Measurements from ENCODE around the gene SLC22A17.

DNA sequence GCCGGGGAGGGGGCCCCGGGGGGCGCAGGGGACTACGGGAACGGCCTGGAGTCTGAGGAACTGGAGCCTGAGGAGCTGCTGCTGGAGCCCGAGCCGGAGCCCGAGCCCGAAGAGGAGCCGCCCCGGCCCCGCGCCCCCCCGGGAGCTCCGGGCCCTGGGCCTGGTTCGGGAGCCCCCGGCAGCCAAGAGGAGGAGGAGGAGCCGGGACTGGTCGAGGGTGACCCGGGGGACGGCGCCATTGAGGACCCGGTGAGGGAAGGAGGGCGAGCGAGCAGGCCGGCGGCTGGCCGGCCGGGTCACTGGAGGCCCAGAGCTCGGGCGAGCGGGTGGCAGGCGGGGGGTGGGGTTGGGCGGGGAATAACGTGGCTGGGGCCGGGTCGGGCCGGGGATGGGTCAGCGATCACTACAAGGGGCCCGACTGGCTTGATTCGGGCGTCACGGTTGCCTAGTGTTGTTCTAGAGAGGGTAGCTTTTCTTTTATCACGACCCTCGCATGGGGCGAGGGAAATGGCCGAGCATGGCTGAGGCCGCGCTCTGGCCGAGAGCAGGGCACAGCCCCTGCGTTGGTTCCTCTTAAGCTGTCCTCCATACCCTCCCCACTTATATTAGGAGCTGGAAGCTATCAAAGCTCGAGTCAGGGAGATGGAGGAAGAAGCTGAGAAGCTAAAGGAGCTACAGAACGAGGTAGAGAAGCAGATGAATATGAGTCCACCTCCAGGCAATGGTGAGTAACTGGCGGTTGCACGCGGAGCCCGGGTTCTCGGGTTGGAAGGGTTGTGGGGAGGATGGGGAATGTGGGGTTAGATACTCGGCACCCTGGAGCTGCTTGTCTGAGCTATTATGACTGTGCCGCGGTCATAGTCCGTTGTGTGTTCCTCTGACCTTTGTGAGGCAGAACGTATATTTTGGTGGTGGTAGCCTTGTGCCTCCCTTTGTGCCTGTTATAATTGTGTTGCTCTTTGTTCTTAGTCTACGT is 30.8 kb downstream of the SLC22A17 start:
- peak; percentile 82 for TF ChIP-seq POLR2A (IDR thresholded peaks at IDR 0.05; ENCODE audit: low read depth, low read length)
- TF ChIP-seq, protein P1, sequence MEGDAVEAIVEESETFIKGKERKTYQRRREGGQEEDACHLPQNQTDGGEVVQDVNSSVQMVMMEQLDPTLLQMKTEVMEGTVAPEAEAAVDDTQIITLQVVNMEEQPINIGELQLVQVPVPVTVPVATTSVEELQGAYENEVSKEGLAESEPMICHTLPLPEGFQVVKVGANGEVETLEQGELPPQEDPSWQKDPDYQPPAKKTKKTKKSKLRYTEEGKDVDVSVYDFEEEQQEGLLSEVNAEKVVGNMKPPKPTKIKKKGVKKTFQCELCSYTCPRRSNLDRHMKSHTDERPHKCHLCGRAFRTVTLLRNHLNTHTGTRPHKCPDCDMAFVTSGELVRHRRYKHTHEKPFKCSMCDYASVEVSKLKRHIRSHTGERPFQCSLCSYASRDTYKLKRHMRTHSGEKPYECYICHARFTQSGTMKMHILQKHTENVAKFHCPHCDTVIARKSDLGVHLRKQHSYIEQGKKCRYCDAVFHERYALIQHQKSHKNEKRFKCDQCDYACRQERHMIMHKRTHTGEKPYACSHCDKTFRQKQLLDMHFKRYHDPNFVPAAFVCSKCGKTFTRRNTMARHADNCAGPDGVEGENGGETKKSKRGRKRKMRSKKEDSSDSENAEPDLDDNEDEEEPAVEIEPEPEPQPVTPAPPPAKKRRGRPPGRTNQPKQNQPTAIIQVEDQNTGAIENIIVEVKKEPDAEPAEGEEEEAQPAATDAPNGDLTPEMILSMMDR (conservative IDR thresholded peaks at IDR 0.05; ENCODE audit: low read depth, low read length): no peak
- no peak for TF ChIP-seq USF2 (IDR thresholded peaks at IDR 0.05; ENCODE audit: low read depth, low read length)
- TF ChIP-seq SMC3 (IDR thresholded peaks at IDR 0.05; ENCODE audit: low read depth, low read length): no peak
